GM12872 (cell line): ENCODE data around the gene HOXB7.

Experiments
- CTCF ChIP-seq: IDR thresholded peaks from 3 replicates; pipeline ENCODE4 v1.5.1; 2011; ENCODE audit warnings: low read depth, mild to moderate bottlenecking, low read length, moderate library complexity; ENCODE audit not compliant: insufficient read depth

HOXB7 gene

GRCh38 chr17:48612456-48612853 lies 1.6 kb upstream of the HOXB7 start:
- no peak for TF ChIP-seq CTCF

- TF ChIP-seq CTCF, result no peak
These were observed 1.1 kb upstream of the HOXB7 start for GRCh38 chr17:48611681-48612455.

GRCh38 chr17:48611213-48611612 lies 396 bp upstream of the HOXB7 start:
- no peak for TF ChIP-seq CTCF

- TF ChIP-seq CTCF, result no peak
These were observed 997 bp downstream of the HOXB7 start for GRCh38 chr17:48609759-48610281.

GRCh38 chr17:48609033-48609432 lies 1.8 kb downstream of the HOXB7 start:
- no peak for TF ChIP-seq CTCF

GRCh38 chr17:48608494-48608834 lies 2.4 kb downstream of the HOXB7 start:
- no peak for TF ChIP-seq CTCF

- TF ChIP-seq CTCF, result no peak
These were observed 3.8 kb downstream of the HOXB7 start for GRCh38 chr17:48606892-48607614.
